Measurements from ENCODE around the gene ZBTB46.

- TF ChIP-seq, protein P1, sequence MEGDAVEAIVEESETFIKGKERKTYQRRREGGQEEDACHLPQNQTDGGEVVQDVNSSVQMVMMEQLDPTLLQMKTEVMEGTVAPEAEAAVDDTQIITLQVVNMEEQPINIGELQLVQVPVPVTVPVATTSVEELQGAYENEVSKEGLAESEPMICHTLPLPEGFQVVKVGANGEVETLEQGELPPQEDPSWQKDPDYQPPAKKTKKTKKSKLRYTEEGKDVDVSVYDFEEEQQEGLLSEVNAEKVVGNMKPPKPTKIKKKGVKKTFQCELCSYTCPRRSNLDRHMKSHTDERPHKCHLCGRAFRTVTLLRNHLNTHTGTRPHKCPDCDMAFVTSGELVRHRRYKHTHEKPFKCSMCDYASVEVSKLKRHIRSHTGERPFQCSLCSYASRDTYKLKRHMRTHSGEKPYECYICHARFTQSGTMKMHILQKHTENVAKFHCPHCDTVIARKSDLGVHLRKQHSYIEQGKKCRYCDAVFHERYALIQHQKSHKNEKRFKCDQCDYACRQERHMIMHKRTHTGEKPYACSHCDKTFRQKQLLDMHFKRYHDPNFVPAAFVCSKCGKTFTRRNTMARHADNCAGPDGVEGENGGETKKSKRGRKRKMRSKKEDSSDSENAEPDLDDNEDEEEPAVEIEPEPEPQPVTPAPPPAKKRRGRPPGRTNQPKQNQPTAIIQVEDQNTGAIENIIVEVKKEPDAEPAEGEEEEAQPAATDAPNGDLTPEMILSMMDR (IDR thresholded peaks at IDR 0.05 in 2 of 3, conservative IDR thresholded peaks at IDR 0.05 in 1 of 3; ENCODE audit: borderline replicate concordance in 1 of 3, insufficient read depth in 1 of 3, low read depth in 2 of 3, low read length in 2 of 3): no peak
- TF ChIP-seq POLR2A (IDR thresholded peaks at IDR 0.05; ENCODE audit: borderline replicate concordance, extremely low read depth, insufficient read depth, insufficient read length) (no peak), CBX3 (IDR thresholded peaks at IDR 0.05; ENCODE audit: low read depth) (no peak), POLR2AphosphoS5 (IDR thresholded peaks at IDR 0.05; ENCODE audit: low read depth, low read length) (no peak), MAX (IDR thresholded peaks at IDR 0.05) (no peak), TCF7L2 (IDR thresholded peaks at IDR 0.05; ENCODE audit: borderline replicate concordance, extremely low read depth, insufficient read depth, insufficient read length) (no peak), EZH2phosphoT487 (IDR thresholded peaks at IDR 0.05; ENCODE audit: borderline replicate concordance) (no peak), SRF (IDR thresholded peaks at IDR 0.05; ENCODE audit: low read depth) (no peak), YY1 (IDR thresholded peaks at IDR 0.05; ENCODE audit: extremely low read depth, insufficient replicate concordance, low read depth, low read length) (no peak), ELF1 (IDR thresholded peaks at IDR 0.05; ENCODE audit: borderline replicate concordance, low read depth) (no peak)
- TF ChIP-seq, protein P2, sequence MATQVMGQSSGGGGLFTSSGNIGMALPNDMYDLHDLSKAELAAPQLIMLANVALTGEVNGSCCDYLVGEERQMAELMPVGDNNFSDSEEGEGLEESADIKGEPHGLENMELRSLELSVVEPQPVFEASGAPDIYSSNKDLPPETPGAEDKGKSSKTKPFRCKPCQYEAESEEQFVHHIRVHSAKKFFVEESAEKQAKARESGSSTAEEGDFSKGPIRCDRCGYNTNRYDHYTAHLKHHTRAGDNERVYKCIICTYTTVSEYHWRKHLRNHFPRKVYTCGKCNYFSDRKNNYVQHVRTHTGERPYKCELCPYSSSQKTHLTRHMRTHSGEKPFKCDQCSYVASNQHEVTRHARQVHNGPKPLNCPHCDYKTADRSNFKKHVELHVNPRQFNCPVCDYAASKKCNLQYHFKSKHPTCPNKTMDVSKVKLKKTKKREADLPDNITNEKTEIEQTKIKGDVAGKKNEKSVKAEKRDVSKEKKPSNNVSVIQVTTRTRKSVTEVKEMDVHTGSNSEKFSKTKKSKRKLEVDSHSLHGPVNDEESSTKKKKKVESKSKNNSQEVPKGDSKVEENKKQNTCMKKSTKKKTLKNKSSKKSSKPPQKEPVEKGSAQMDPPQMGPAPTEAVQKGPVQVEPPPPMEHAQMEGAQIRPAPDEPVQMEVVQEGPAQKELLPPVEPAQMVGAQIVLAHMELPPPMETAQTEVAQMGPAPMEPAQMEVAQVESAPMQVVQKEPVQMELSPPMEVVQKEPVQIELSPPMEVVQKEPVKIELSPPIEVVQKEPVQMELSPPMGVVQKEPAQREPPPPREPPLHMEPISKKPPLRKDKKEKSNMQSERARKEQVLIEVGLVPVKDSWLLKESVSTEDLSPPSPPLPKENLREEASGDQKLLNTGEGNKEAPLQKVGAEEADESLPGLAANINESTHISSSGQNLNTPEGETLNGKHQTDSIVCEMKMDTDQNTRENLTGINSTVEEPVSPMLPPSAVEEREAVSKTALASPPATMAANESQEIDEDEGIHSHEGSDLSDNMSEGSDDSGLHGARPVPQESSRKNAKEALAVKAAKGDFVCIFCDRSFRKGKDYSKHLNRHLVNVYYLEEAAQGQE (IDR thresholded peaks at IDR 0.05; ENCODE audit: low read depth): no peak
Measured at GRCh38 chr20:63842258-63842657, 11.2 kb upstream of the ZBTB46 start.

Measured in HCT116 (cell line).